Measurements from ENCODE around the gene TRUB1.

Gene TRUB1

GRCh38 chr10:114996542-114996941, 58.5 kb downstream of the TRUB1 start:
- Histone ChIP-seq H2AFZ (ENCODE audit: low read length) (no peak overlapping the region), H3K4me2 (ENCODE audit: low read depth, low read length) (no peak overlapping the region), H3K27ac (ENCODE audit: low read length) (no peak overlapping the region), H3K4me3 (ENCODE audit: low read length) (no peak overlapping the region), H3F3A (ENCODE audit: insufficient read depth, low read length) (peaks cover 2% of the 10 kb centered on the region; the same call in 1 of the 2 replicates), H3K9ac (ENCODE audit: low read length) (no peak overlapping the region), H3K9me3 (replicated peaks; ENCODE audit: insufficient read depth, low read length) (no peaks in the 10 kb centered on the region), H4K20me1 (ENCODE audit: insufficient read depth, low read length) (no peaks in the 10 kb centered on the region), H3K9me2 (replicated peaks; ENCODE audit: insufficient read depth, low read length) (no peaks in the 10 kb centered on the region), H3K36me3 (replicated peaks; ENCODE audit: insufficient read depth, low read length) (no peaks in the 10 kb centered on the region), H3K79me2 (ENCODE audit: low read length) (no peaks in the 10 kb centered on the region), H3K4me1 (ENCODE audit: low read length) (peaks cover 5% of the 10 kb centered on the region; the same call in 1 of the 2 replicates), H3K27me3 (replicated peaks; ENCODE audit: insufficient read depth, low read length) (no peaks in the 10 kb centered on the region)
- no peak for DNase-seq
- TF ChIP-seq CTCF (IDR thresholded peaks at IDR 0.05; ENCODE audit: low read length) (no peak), EZH2 (optimal IDR thresholded peaks at IDR 0.05; ENCODE audit: low read depth, low read length) (no peak), EZH2phosphoT487 (IDR thresholded peaks at IDR 0.05; ENCODE audit: low read length) (no peak)

DNA sequence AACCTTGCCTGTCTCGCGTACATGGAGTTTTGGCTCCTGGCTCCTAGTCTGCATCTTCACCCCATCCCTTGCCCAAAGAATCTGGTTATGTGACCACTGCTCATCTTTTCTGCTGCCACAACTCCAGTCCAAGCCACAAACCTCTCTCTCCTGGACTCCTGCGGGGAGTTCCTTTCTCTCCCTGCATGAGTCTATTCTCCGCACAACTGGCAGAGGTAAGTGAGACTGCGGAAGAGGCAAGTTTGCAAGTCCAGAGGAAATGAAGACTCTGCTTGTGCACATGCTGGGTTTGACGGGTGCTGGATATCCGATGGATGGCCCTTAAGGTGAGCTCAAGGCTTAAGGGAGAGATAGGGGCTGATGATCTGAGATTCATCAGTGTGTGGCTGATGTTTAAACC, 61.0 kb downstream of the TRUB1 start:
- Histone ChIP-seq H3K4me3 (ENCODE audit: low read length) (no peak overlapping the region), H3K9me2 (replicated peaks; ENCODE audit: insufficient read depth, low read length) (no peaks in the 10 kb centered on the region), H3F3A (ENCODE audit: insufficient read depth, low read length) (peaks cover 10% of the 10 kb centered on the region; the same call in 1 of the 2 replicates), H2AFZ (ENCODE audit: low read length) (no peak overlapping the region), H3K4me1 (ENCODE audit: low read length) (peaks cover 12% of the 10 kb centered on the region), H3K27ac (ENCODE audit: low read length) (no peak overlapping the region), H4K20me1 (ENCODE audit: insufficient read depth, low read length) (no peaks in the 10 kb centered on the region), H3K79me2 (ENCODE audit: low read length) (no peaks in the 10 kb centered on the region), H3K27me3 (replicated peaks; ENCODE audit: insufficient read depth, low read length) (no peaks in the 10 kb centered on the region), H3K4me2 (ENCODE audit: low read depth, low read length) (no peak overlapping the region), H3K36me3 (replicated peaks; ENCODE audit: insufficient read depth, low read length) (no peaks in the 10 kb centered on the region), H3K9ac (ENCODE audit: low read length) (no peak overlapping the region), H3K9me3 (replicated peaks; ENCODE audit: insufficient read depth, low read length) (no peaks in the 10 kb centered on the region)
- DNase-seq, result no peak
- no peak for TF ChIP-seq EZH2phosphoT487 (IDR thresholded peaks at IDR 0.05; ENCODE audit: low read length)
- no peak for TF ChIP-seq CTCF (IDR thresholded peaks at IDR 0.05; ENCODE audit: low read length)
- TF ChIP-seq EZH2 (optimal IDR thresholded peaks at IDR 0.05; ENCODE audit: low read depth, low read length), result no peak

DNA sequence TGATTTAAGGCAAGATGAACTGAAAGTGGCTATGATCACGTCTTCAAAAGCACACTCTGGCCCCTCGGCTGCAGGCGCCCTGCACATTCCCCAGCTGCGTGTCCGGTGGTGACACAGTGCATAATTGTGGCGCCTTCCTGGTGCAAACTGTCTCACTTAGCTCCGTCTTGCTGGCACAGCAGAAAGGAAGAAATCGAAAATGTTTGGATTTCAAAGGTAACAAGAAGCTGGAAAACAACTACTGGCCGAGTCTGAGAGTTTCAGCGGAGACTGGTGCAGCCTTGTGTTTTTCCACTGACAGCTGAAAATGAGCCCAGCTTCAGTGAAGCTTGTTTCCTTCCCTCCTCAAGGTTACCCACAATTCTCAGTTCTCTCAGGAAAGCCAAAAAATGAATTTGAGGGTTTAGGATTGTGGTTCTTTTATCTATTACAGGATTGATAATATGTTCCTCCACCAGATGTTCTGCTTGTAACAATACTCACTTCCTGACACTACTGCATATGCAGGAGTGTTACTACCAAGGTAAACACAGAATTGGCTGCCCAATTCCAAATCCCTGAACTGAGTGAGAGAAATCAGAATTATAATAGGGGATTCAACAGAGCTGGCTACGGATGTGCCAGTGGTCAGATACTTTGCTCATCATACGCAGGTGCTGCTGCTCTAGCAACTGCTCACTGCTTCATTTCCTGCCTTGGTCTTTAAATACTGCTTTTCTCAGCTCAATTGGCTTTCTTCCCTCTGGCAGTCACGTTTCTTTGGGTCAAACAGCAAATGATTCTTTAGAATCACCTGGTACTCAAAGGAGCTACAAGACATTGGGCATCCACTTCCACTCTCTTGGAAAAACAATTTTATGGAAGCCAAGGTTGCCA, 63.7 kb downstream of the TRUB1 start:
- peaks cover 12% of the 10 kb centered on the region for H3K4me1 ChIP-seq (ENCODE audit: low read length)
- TF ChIP-seq EZH2 (optimal IDR thresholded peaks at IDR 0.05; ENCODE audit: low read depth, low read length) (no peak), EZH2phosphoT487 (IDR thresholded peaks at IDR 0.05; ENCODE audit: low read length) (no peak), CTCF (IDR thresholded peaks at IDR 0.05; ENCODE audit: low read length) (no peak)
- peak overlapping the region; percentile 31; the same call in 1 of the 2 replicates for H3K9ac ChIP-seq (ENCODE audit: low read length)
- no peaks in the 10 kb centered on the region for H3K9me3 ChIP-seq (replicated peaks; ENCODE audit: insufficient read depth, low read length)
- peak overlapping the region; percentile 57 for H2AFZ ChIP-seq (ENCODE audit: low read length)
- no peaks in the 10 kb centered on the region for H3K27me3 ChIP-seq (replicated peaks; ENCODE audit: insufficient read depth, low read length)
- H3K79me2 ChIP-seq (ENCODE audit: low read length), result no peaks in the 10 kb centered on the region
- H3K4me2 ChIP-seq (ENCODE audit: low read depth, low read length), result peak overlapping the region; percentile 61
- peak overlapping the region; percentile 45 for H3K4me3 ChIP-seq (ENCODE audit: low read length)
- H4K20me1 ChIP-seq (ENCODE audit: insufficient read depth, low read length), result no peaks in the 10 kb centered on the region
- peak; percentile 73 for DNase-seq
- no peaks in the 10 kb centered on the region for H3K36me3 ChIP-seq (replicated peaks; ENCODE audit: insufficient read depth, low read length)
- peak overlapping the region; percentile 84 for H3K27ac ChIP-seq (ENCODE audit: low read length)
- peaks cover 10% of the 10 kb centered on the region; the same call in 1 of the 2 replicates for H3F3A ChIP-seq (ENCODE audit: insufficient read depth, low read length)
- H3K9me2 ChIP-seq (replicated peaks; ENCODE audit: insufficient read depth, low read length), result no peaks in the 10 kb centered on the region
